HG02852 (cell line): ENCODE data around the gene DUSP14.
"Not testable (repeated sequence)": the region's sequence is repeated elsewhere in the genome, so short reads cannot be mapped to it uniquely, and the experiment has no call there.

Experiments
- ATAC-seq: cut with Tn5 transposase; IDR thresholded peaks from one replicate; pipeline ENCODE4 v1.9.1; 2021; ENCODE audit warnings: mild to moderate bottlenecking, moderate library complexity; ENCODE audit not compliant: unreplicated experiment

DUSP14 gene

GRCh38 chr17:37489197-37490001, at the start of gene DUSP14:
Gene DUSP14 (plus strand): TSS chr17:37489891. CDS start chr17:37512273, 22,382 bp downstream.
- ATAC-seq: peak; percentile 54

GRCh38 chr17:37440424-37440823, 49.3 kb upstream of the DUSP14 start:
- no peak for ATAC-seq

- ATAC-seq: not testable (repeated sequence)
These were observed 48.2 kb upstream of the DUSP14 start for GRCh38 chr17:37441369-37442014.

GRCh38 chr17:37446027-37446426, 43.7 kb upstream of the DUSP14 start:
- no peak for ATAC-seq

GRCh38 chr17:37447641-37448040, 42.0 kb upstream of the DUSP14 start:
- ATAC-seq: no peak

- ATAC-seq: no peak
These were observed 39.6 kb upstream of the DUSP14 start for GRCh38 chr17:37450112-37450511.

- ATAC-seq: not testable (repeated sequence)
These were observed 31.9 kb upstream of the DUSP14 start for GRCh38 chr17:37457801-37458200.

GRCh38 chr17:37458805-37459204, 30.9 kb upstream of the DUSP14 start:
- ATAC-seq: no peak

GRCh38 chr17:37461668-37462067, 28.0 kb upstream of the DUSP14 start:
- ATAC-seq: no peak

GRCh38 chr17:37462492-37462891, 27.2 kb upstream of the DUSP14 start:
- ATAC-seq: no peak

- no peak for ATAC-seq
These were observed 26.7 kb upstream of the DUSP14 start for GRCh38 chr17:37463039-37463438.

GRCh38 chr17:37465069-37465616, 24.5 kb upstream of the DUSP14 start:
- no peak for ATAC-seq

GRCh38 chr17:37466471-37466870, 23.2 kb upstream of the DUSP14 start:
- ATAC-seq: no peak

GRCh38 chr17:37470181-37470580, 19.5 kb upstream of the DUSP14 start:
- no peak for ATAC-seq

- no peak for ATAC-seq
These were observed 13.8 kb upstream of the DUSP14 start for GRCh38 chr17:37475731-37476420.

- no peak for ATAC-seq
These were observed 13.1 kb upstream of the DUSP14 start for GRCh38 chr17:37476431-37477120.

- ATAC-seq: no peak
These were observed 11.5 kb upstream of the DUSP14 start for GRCh38 chr17:37478187-37478586.

GRCh38 chr17:37479025-37479424, 10.7 kb upstream of the DUSP14 start:
- no peak for ATAC-seq

GRCh38 chr17:37480427-37480826, 9.3 kb upstream of the DUSP14 start:
- no peak for ATAC-seq

- ATAC-seq: no peak
These were observed 8.6 kb upstream of the DUSP14 start for GRCh38 chr17:37481001-37481665.
